K562 (cell line): ENCODE data around the gene SIK3. TPM values are rescaled to one million over a fixed set of nuclear protein-coding genes. Genes with fewer than 3 reads are reported as not detected.

ENCODE experiments used
- ATAC-seq: fragments of 200-7000 bp; cut with Tn5 transposase; 3 replicates; pipeline ENCODE4 v1.9.1; 2020; ENCODE audit warnings: moderate library complexity
- BruUV-seq: library from RNA; stranded (reverse); fragments of 400-500 nt; replicated peaks from 2 replicates; lab custom pipeline; 2021; lab: Mats Ljungman, UMichigan
- CTCF ChIA-PET: fragments of 300-600 bp; formaldehyde crosslinking; extraction: SDS; loops from one replicate; lab custom pipeline; 2021; ENCODE audit warnings: low intra/inter-chr PET ratio; lab: Yijun Ruan, JAX
- POLR2A ChIA-PET: fragments of 300-600, 350-650 bp; sonication (Branson Sonifier 250); formaldehyde crosslinking; extraction: SDS; loops from one replicate; lab custom pipeline; 2021; ENCODE audit warnings: antibody characterized with exemption, inconsistent platforms; lab: Yijun Ruan, JAX
- DNase-seq, 4 experiments: peaks; one replicate each; pipeline versions ENCODE4 v3.0.0 to v3.0.0-alpha.2; 2011 to 2018; ENCODE audit warnings: low spot score in 3 of 4, mixed read lengths in 3 of 4; ENCODE audit errors: extremely low read depth in 1 of 4
- FAIRE-seq: peaks from 2 replicates; lab custom pipeline; 2011; peaks lifted over from hg19 to GRCh38; lab: Jason Lieb, UNC
- H2AFZ ChIP-seq: 2 replicates; pipeline ENCODE4 v1.6.0; 2011; ENCODE audit warnings: low read depth, low read length, control low read depth, inconsistent platforms
- H3K27ac ChIP-seq: fragments of 200-600 bp; 3 replicates; pipeline ENCODE4 v1.8.0; 2011; ENCODE audit warnings: low read depth, mild to moderate bottlenecking, control low read depth, inconsistent platforms, low read length, moderate library complexity, mixed read lengths; ENCODE audit errors: extremely low read depth
- H3K27me3 ChIP-seq, 2 experiments: fragments of 300-600 bp in 1 of 2; 2 replicates in 1 of 2; 3 replicates in 1 of 2; pipeline versions ENCODE4 v1.6.0 to v1.8.0; 2011; ENCODE audit warnings: inconsistent platforms in 2 of 2, low read length in 2 of 2, mild to moderate bottlenecking in 1 of 2, mixed read lengths in 1 of 2, moderate library complexity in 1 of 2; ENCODE audit not compliant: control insufficient read depth in 2 of 2, insufficient read depth in 2 of 2
- H3K36me3 ChIP-seq: fragments of 300-600 bp; 3 replicates; pipeline ENCODE4 v1.8.0; 2011; ENCODE audit warnings: mild to moderate bottlenecking, low read length, inconsistent platforms; ENCODE audit not compliant: control insufficient read depth, insufficient read depth
- H3K4me1 ChIP-seq, 2 experiments: fragments of 200-600 bp in 1 of 2; replicated peaks in 1 of 2; 2 replicates in 1 of 2; 3 replicates in 1 of 2; pipeline versions ENCODE4 v1.5.1 to v1.8.0; 2011; ENCODE audit warnings: inconsistent platforms in 2 of 2, low read length in 2 of 2, mild to moderate bottlenecking in 1 of 2, mixed read lengths in 1 of 2, moderate library complexity in 1 of 2; ENCODE audit not compliant: control insufficient read depth in 2 of 2, insufficient read depth in 2 of 2
- H3K4me2 ChIP-seq: 2 replicates; pipeline ENCODE4 v1.6.1; 2011; ENCODE audit warnings: low read length, control low read depth, inconsistent platforms, mixed read lengths; ENCODE audit not compliant: insufficient read depth
- H3K4me3 ChIP-seq: fragments of 200-600 bp; sonication (generic), shearing (Covaris generic); 2 replicates; pipeline ENCODE4 v1.5.1; 2016; ENCODE audit warnings: control low read depth, inconsistent platforms
- H3K79me2 ChIP-seq: fragments of 200-600 bp; 3 replicates; pipeline ENCODE4 v1.8.0; 2011; ENCODE audit warnings: low read length, inconsistent platforms; ENCODE audit not compliant: control insufficient read depth, insufficient read depth
- H3K9ac ChIP-seq, 2 experiments: 2 replicates each; pipeline versions ENCODE4 v1.6.0 to v1.6.1; 2011; ENCODE audit warnings: low read depth in 2 of 2, low read length in 2 of 2, control low read depth in 1 of 2, inconsistent platforms in 1 of 2, mild to moderate bottlenecking in 1 of 2, mixed read lengths in 1 of 2; ENCODE audit not compliant: insufficient read depth in 1 of 2
- H3K9me1 ChIP-seq: one replicate; pipeline ENCODE4 v1.6.0; 2011; ENCODE audit warnings: inconsistent platforms, mild to moderate bottlenecking, low read length, moderate library complexity; ENCODE audit not compliant: control insufficient read depth, insufficient read depth
- H3K9me3 ChIP-seq: replicated peaks from 2 replicates; pipeline ENCODE4 v1.5.1; 2011; ENCODE audit warnings: low read depth, low read length, inconsistent platforms; ENCODE audit not compliant: control insufficient read depth, insufficient read depth
- H4K20me1 ChIP-seq: replicated peaks from 2 replicates; pipeline ENCODE4 v1.6.1; 2011; ENCODE audit warnings: low read length, inconsistent platforms, mixed read lengths; ENCODE audit not compliant: control insufficient read depth, insufficient read depth
- CEBPB ChIP-seq: fragments of 450-650 bp; IDR thresholded peaks from 2 replicates; pipeline ENCODE4 v1.6.1; 2016; ENCODE audit warnings: missing genetic modification characterization, missing compliant biosample characterization
- CREM ChIP-seq: IDR thresholded peaks from 2 replicates; pipeline ENCODE4 v1.6.1; 2014; ENCODE audit warnings: antibody characterized with exemption, low read depth
- NR2C1 ChIP-seq, 2 experiments: fragments of 450-650 bp; IDR thresholded peaks; 2 replicates each; pipeline ENCODE4 v1.6.1; 2017; ENCODE audit warnings: mild to moderate bottlenecking in 2 of 2, antibody characterized with exemption in 1 of 2, inconsistent platforms in 1 of 2, missing compliant biosample characterization in 1 of 2, missing genetic modification characterization in 1 of 2
- POLR2A ChIP-seq: fragments of 450-650 bp; conservative IDR thresholded peaks from 2 replicates; pipeline ENCODE4 v1.6.1; 2016
- WGBS: fragments of 100-300 bp; shearing (Covaris generic); methylation state at CpG from one replicate; pipeline ENCODE4 v1.1.6; 2016; ENCODE audit warnings: low coverage, mixed read lengths; ENCODE audit not compliant: insufficient coverage; ENCODE audit errors: missing lambda C conversion rate; 5-methylcytosine and 5-hydroxymethylcytosine counted together
- in situ Hi-C: fragments of 300-500 bp; cut with MboI; formaldehyde crosslinking; loops from 4 replicates; pipeline ENCODE4 v1.15.0; 2018; ENCODE audit warnings: inconsistent platforms, mixed read lengths
- intact Hi-C: fragments of 100-400 bp; cut with micrococcal nuclease; formaldehyde crosslinking; loops from 2 replicates; pipeline ENCODE4 v1.14.2; 2022
- polyA plus RNA-seq, 8 experiments: library from polyadenylated mRNA; depleted of rRNA in 4 of 8; stranded (reverse) in 5 of 8; unstranded in 3 of 8; fragments of >200 nt; fragmentation: Nextera tagmentation in 2 of 8; fragmentation: Illumina TruSeq in 1 of 8; extraction: Ambion mirVana in 2 of 8; extraction: Trizol in 1 of 8; gene quantifications; 2 replicates each; pipeline versions ENCODE4 v1.2.1 to v1.2.3, GENCODE V29; 2011 to 2014; ENCODE audit warnings: inconsistent platforms in 1 of 8, missing spikeins in 1 of 8
- total RNA-seq, 7 experiments: library from RNA; depleted of rRNA in 6 of 7; stranded (reverse); fragments of >200 nt in 6 of 7; fragmentation: Illumina TruSeq in 2 of 7; extraction: Trizol in 2 of 7; gene quantifications; 2 replicates each; pipeline versions ENCODE4 v1.2.1 to v1.2.3, GENCODE V29; 2011 to 2021; ENCODE audit warnings: low replicate concordance in 1 of 7

Gene SIK3
- total and polyA plus RNA-seq, 9 of the 15 experiments (the other 6 are each of a cell fraction or from before 2014, with no cell fraction given), result 1.6 to 21.6 (median 8.0) TPM

GRCh38 chr11:116832350-116833290 lies 265.6 kb downstream of the SIK3 start:
- BruUV-seq, result no TSS peak
- Histone ChIP-seq H3K4me3 (no peak overlapping the region), H3K9me1 (no peaks in the 10 kb centered on the region), H3K79me2 (no peaks in the 10 kb centered on the region), H3K9ac (no peak overlapping the region), H3K27ac (no peak overlapping the region), H3K9me3 (no peaks in the 10 kb centered on the region), H3K4me1 (peaks cover 6 to 36% of the 10 kb centered on the region in 2 experiments; a peak in 3 of 5 replicates), H4K20me1 (no peaks in the 10 kb centered on the region), H3K27me3 (peaks cover 0 to 7% of the 10 kb centered on the region in 2 experiments; a peak in 2 of 5 replicates), H3K4me2 (no peak overlapping the region), H3K36me3 (no peaks in the 10 kb centered on the region), H2AFZ (no peak overlapping the region)
- DNase-seq (no peak), ATAC-seq (no peak), FAIRE-seq (no peak)
- ChIA-PET POLR2A (no interaction called here), CTCF (no interaction called here)
- intact Hi-C loops, result loop anchor here (10.0 kb wide), 1 partner anchor 98 kb away; no protein-coding TSS in a partner anchor
- in situ Hi-C loops, result no loop called here
- TF ChIP-seq CREM (peak; percentile 16; the same call in 1 of the 2 replicates), POLR2A (no peak), CEBPB (tag) (peak; percentile 41; the same call in 1 of the 2 replicates), NR2C1 (IDR thresholded peaks at IDR 0.05) (no peak), NR2C1 (tag; IDR thresholded peaks at IDR 0.05) (peak; percentile 42; the same call in 1 of the 2 replicates)
- 13% methylated on average over 12 of the region's 13 CpGs for WGBS
